GM12872 (cell line): ENCODE measurements around the gene CISD1.

Experiments
- CTCF ChIP-seq: IDR thresholded peaks from 3 replicates; pipeline ENCODE4 v1.5.1; 2011; ENCODE audit warnings: low read depth, mild to moderate bottlenecking, low read length, moderate library complexity; ENCODE audit not compliant: insufficient read depth

Gene CISD1

GRCh38 chr10:58262766-58263165 is 6.2 kb upstream of the CISD1 start:
- TF ChIP-seq CTCF: no peak

GRCh38 chr10:58264780-58265179 is 4.2 kb upstream of the CISD1 start:
- no peak for TF ChIP-seq CTCF

- TF ChIP-seq CTCF: no peak
Observed at GRCh38 chr10:58265249-58265648, 3.7 kb upstream of the CISD1 start.

- TF ChIP-seq CTCF: no peak
Observed at GRCh38 chr10:58266003-58266825, 2.7 kb upstream of the CISD1 start.

- TF ChIP-seq CTCF: no peak
Observed at GRCh38 chr10:58266826-58267712, 1.9 kb upstream of the CISD1 start.

- TF ChIP-seq CTCF: no peak
Observed at GRCh38 chr10:58267713-58268453, 1.1 kb upstream of the CISD1 start, which contains the start of gene IPMK. IPMK (minus strand) TSS chr10:58267894; CDS start chr10:58267611, 283 bp downstream.
